Breast epithelium (tissue), 4 donors: ENCODE data around the gene OR13C2. TPM values are rescaled to one million over a fixed set of nuclear protein-coding genes. Genes with fewer than 3 reads are reported as not detected.

Experiments used
- DNase-seq, 2 donors: peaks; one replicate each; pipeline ENCODE4 v3.0.0-alpha.2; 2019; ENCODE audit warnings: low spot score in 2 of 2
- H3K27ac ChIP-seq, 2 donors: fragments of 200-600 bp; sonication (generic) in 1 of 2; one replicate each; pipeline ENCODE4 v1.5.1; 2016 to 2019; ENCODE audit warnings: mild to moderate bottlenecking in 1 of 2
- H3K27me3 ChIP-seq, 2 donors: fragments of 200-600 bp; sonication (generic) in 1 of 2; one replicate each; pipeline versions ENCODE4 v1.5.1 to v1.6.0; 2017 to 2019; ENCODE audit warnings: control low read depth in 1 of 2, mild to moderate bottlenecking in 1 of 2
- H3K36me3 ChIP-seq: fragments of 200-600 bp; one replicate; pipeline ENCODE4 v1.5.1; 2019
- H3K4me1 ChIP-seq, 2 donors: fragments of 200-600 bp; sonication (generic); one replicate each; pipeline ENCODE4 v1.5.1; 2016 to 2019; ENCODE audit warnings: control low read depth in 1 of 2
- H3K4me3 ChIP-seq, 3 donors: fragments of 200-600 bp; sonication (generic); 1 replicate in 2 of 3; 2 replicates in 1 of 3; pipeline ENCODE4 v1.5.1; 2016 to 2019; ENCODE audit warnings: mild to moderate bottlenecking in 3 of 3, moderate library complexity in 2 of 3
- H3K9me3 ChIP-seq, 2 donors: fragments of 200-600 bp; sonication (generic) in 1 of 2; one replicate each; pipeline ENCODE4 v1.5.1; 2016 to 2019; ENCODE audit warnings: control low read depth in 1 of 2
- POLR2A ChIP-seq: fragments of 450-650 bp; IDR thresholded peaks from one replicate; pipeline ENCODE4 v1.6.1; 2016; ENCODE audit warnings: antibody characterized with exemption, mild to moderate bottlenecking, moderate library complexity
- POLR2AphosphoS5 ChIP-seq, 3 donors: sonication (generic); formaldehyde crosslinking; IDR thresholded peaks; one replicate each; pipeline ENCODE4 v1.6.1; 2017; ENCODE audit warnings: antibody characterized with exemption in 3 of 3
- intact Hi-C: fragments of 100-400 bp; cut with DNase I; formaldehyde crosslinking; loops from one replicate; pipeline ENCODE4 v1.15.1; 2023; ENCODE audit warnings: low total_unique reads
- total RNA-seq, 3 donors: library from RNA; depleted of rRNA; stranded (reverse); fragments of >200 nt; gene quantifications; one replicate each; pipeline ENCODE4 v1.1.0, GENCODE V29; 2016
- TF ChIP-seq, protein P1 (sequence below), 3 donors: fragments of 450-650 bp; IDR thresholded peaks; one replicate each; pipeline ENCODE4 v1.5.1; 2016 to 2017; ENCODE audit warnings: antibody characterized with exemption in 3 of 3, mild to moderate bottlenecking in 3 of 3, moderate library complexity in 3 of 3

Gene OR13C2
- total RNA-seq, 3 donors from 2014 or later, result not detected

DNA sequence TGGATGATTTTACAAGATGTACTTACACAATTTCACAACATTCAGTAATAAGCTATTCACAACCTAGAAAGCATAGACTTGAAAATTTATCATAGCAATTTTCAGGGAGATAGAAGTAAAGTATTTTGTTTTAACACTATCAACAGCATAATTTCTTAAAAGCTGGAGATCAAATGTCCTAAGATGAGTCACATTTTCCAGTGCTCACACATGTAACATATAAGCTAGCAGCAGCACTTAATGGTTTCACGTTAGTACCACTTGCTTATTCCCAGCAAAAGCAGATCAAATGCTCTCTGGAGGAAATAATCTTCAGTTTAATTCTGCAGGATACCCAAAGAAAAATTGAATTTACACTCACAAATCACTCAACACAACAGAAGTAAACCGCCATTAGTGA, 30.0 kb downstream of the OR13C2 start:
- Histone ChIP-seq H3K36me3 (no peaks in the 10 kb centered on the region), H3K4me1 (no peaks in the 10 kb centered on the region), H3K27me3 (no peaks in the 10 kb centered on the region), H3K9me3 (peaks cover 0 to 15% of the 10 kb centered on the region in 2 donors), H3K27ac (no peak overlapping the region), H3K4me3 (no peak overlapping the region)
- TF ChIP-seq POLR2A, result no peak
- no peak for TF ChIP-seq POLR2AphosphoS5 (IDR thresholded peaks at IDR 0.05)
- TF ChIP-seq, protein P1, sequence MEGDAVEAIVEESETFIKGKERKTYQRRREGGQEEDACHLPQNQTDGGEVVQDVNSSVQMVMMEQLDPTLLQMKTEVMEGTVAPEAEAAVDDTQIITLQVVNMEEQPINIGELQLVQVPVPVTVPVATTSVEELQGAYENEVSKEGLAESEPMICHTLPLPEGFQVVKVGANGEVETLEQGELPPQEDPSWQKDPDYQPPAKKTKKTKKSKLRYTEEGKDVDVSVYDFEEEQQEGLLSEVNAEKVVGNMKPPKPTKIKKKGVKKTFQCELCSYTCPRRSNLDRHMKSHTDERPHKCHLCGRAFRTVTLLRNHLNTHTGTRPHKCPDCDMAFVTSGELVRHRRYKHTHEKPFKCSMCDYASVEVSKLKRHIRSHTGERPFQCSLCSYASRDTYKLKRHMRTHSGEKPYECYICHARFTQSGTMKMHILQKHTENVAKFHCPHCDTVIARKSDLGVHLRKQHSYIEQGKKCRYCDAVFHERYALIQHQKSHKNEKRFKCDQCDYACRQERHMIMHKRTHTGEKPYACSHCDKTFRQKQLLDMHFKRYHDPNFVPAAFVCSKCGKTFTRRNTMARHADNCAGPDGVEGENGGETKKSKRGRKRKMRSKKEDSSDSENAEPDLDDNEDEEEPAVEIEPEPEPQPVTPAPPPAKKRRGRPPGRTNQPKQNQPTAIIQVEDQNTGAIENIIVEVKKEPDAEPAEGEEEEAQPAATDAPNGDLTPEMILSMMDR (IDR thresholded peaks at IDR 0.05), result no peak
- no peak for DNase-seq
- intact Hi-C loops, result no loop called here

DNA sequence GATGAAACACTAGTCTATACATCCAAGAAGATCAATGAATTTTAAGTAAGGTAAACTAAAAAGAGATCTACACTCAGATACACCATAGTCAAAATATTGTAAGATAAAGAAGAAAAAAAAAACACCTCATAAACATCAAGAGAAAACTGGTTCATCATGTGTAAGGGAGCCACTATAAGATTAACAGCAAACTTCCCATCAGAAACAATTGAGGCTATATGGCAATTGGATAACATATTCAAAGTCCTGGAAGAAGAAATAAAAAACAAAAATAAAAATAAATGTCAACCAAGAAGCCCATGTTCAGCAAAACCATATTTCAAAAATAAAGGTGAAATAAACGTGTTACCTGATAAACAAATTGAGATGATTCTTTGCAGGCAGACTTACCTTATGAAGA, 32.8 kb downstream of the OR13C2 start:
- TF ChIP-seq POLR2A (no peak), POLR2AphosphoS5 (IDR thresholded peaks at IDR 0.05) (no peak)
- TF ChIP-seq, protein P1 (IDR thresholded peaks at IDR 0.05), result no peak
- peaks cover 0 to 15% of the 10 kb centered on the region in 2 donors for H3K9me3 ChIP-seq
- intact Hi-C loops, result no loop called here
- no peak for DNase-seq
- H3K27ac ChIP-seq, result no peak overlapping the region
- H3K4me3 ChIP-seq, result no peak overlapping the region
- H3K4me1 ChIP-seq, result no peaks in the 10 kb centered on the region
- no peaks in the 10 kb centered on the region for H3K36me3 ChIP-seq
- no peaks in the 10 kb centered on the region for H3K27me3 ChIP-seq

DNA sequence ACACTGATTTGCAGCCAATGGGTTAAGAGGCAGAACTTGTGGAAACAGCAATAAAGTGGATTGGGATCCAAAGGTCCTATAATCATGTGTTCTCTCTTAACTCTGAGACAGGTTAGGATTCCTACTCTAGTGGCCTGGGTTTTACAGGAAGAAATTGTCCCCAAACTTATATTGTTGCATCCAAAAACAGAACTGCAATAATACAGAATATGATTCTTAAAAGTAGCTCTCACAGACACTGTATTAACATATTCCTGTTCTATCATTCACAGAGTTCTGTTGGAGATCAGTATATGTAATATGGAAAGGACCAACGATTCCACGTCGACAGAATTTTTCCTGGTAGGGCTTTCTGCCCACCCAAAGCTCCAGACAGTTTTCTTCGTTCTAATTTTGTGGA, 36.6 kb downstream of the OR13C2 start, which contains the start of gene OR13C8:
OR13C8 (plus strand) TSS at position 301 of the 400 bp plus-strand sequence; CDS start at position 301, 0 bp downstream.
- no peak for TF ChIP-seq POLR2A
- no peak for TF ChIP-seq POLR2AphosphoS5 (IDR thresholded peaks at IDR 0.05)
- TF ChIP-seq, protein P1 (IDR thresholded peaks at IDR 0.05), result no peak
- H3K4me1 ChIP-seq, result no peaks in the 10 kb centered on the region
- H3K9me3 ChIP-seq, result peaks cover 0 to 15% of the 10 kb centered on the region in 2 donors
- intact Hi-C loops, result no loop called here
- no peaks in the 10 kb centered on the region for H3K36me3 ChIP-seq
- no peak within 1 kb of the TSS for H3K27ac ChIP-seq
- H3K4me3 ChIP-seq, result no peak within 1 kb of the TSS
- no peaks in the 10 kb centered on the region for H3K27me3 ChIP-seq
- no peak for DNase-seq

GRCh38 chr9:104564358-104564757, 41.1 kb downstream of the OR13C2 start:
- H3K4me1 ChIP-seq, result no peaks in the 10 kb centered on the region
- no peak overlapping the region for H3K4me3 ChIP-seq
- peaks cover 0 to 4% of the 10 kb centered on the region in 2 donors for H3K9me3 ChIP-seq
- no peaks in the 10 kb centered on the region for H3K36me3 ChIP-seq
- DNase-seq, result no peak
- intact Hi-C loops, result no loop called here
- TF ChIP-seq POLR2A (no peak), POLR2AphosphoS5 (IDR thresholded peaks at IDR 0.05) (no peak)
- TF ChIP-seq, protein P1 (IDR thresholded peaks at IDR 0.05), result no peak
- no peaks in the 10 kb centered on the region for H3K27me3 ChIP-seq
- no peak overlapping the region for H3K27ac ChIP-seq

- Histone ChIP-seq H3K36me3 (no peaks in the 10 kb centered on the region), H3K4me3 (no peak overlapping the region), H3K4me1 (no peaks in the 10 kb centered on the region), H3K27me3 (no peaks in the 10 kb centered on the region), H3K27ac (no peak overlapping the region), H3K9me3 (peaks cover 9 to 17% of the 10 kb centered on the region in 2 donors)
- no peak for DNase-seq
- intact Hi-C loops, result no loop called here
- TF ChIP-seq POLR2A (no peak), POLR2AphosphoS5 (IDR thresholded peaks at IDR 0.05) (no peak)
- TF ChIP-seq, protein P1 (IDR thresholded peaks at IDR 0.05), result no peak
Measured at GRCh38 chr9:104556830-104557634, 48.4 kb downstream of the OR13C2 start.
